T-helper 22 cell (primary cell): ENCODE results near the gene CLHC1.
"Not testable (repeated sequence)": the region's sequence is repeated elsewhere in the genome, so short reads cannot be mapped to it uniquely, and the experiment has no call there.

ENCODE experiments used
- DNase-seq: peaks from one replicate; pipeline ENCODE4 v3.0.0-alpha.2; 2020; ENCODE audit warnings: low read depth

The CLHC1 gene

DNA sequence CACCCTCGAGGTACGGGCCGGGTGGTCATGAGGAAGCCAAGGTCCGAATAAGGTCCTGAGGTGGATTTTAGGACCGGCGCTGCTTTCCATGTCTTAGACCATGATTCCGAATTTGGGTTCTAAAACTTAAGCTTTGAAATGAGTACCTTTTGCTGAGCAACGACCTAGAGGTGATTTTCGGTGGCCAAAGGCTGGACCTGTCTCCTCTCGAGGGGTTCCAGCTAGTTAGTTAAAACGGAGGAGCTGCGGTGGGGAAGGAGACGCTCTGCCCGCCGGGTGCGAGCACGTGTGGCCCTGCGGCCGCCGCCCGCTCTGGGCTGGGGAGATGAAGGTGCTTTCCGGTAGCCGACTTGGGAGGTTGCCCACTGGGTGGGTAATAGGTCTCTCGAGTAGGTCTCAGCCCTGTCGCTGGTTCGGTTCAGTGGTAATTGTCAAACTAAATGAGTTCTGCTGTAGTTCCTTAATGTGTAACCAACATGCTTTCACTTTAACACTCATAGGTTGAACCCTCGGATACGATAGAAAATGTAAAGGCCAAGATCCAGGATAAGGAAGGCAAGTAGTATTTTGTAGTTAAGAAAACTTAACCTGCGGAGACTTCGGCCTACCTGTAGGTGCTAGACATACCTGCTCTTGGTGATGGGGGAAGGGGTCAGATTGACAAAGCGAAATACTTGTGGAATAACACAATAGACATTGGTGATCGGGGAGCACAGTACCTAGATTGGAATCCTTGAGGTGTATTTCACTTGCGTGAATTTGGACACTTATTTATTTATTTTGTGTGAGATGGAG is 967 bp upstream of the CLHC1 start:
- DNase-seq, result peak; percentile 54

DNA sequence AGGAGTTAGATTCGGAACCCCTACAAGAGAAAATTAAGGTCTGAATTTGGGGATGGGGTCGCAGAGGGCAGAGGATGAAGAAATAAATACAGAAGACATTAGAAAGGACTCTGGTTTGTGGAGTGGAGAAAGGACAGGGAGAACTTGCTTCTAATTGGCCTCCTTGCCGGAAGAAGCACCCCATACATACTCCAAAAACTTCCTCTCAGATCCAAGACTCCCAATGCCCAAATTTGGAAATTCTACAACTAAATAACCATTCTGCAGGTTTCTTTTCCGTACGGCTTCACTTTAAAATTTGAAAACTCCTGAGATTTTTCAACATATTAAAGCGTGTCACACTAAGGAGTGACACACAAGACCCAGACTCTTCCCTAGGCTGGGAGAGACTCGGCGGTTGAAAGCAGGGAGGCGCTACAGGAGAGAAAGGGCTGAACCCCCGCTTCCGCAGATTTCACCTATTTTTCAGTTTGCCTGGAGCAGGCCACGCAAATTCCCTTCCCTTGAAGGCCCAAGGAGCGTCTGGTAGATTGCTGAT is 478 bp downstream of the CLHC1 start:
- DNase-seq, result no peak

DNA sequence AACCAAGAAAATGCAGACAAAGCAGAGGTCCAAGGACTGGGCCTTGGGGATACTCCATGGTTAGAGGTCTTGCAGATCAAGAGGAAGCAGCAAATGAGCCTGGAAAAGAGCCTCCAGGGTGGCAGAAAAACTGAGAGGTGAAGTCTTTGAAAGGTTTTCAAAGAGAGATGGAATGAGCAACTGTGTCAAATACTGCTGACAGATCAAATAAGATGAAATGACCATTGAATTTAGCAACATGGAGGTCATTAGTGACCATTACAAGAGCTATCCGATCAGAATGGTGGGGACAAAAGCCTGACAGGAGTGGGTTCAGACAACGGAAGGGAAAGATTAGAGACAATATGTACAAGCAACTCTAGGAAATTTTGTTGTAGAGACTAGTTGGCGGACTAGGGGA is 1.5 kb downstream of the CLHC1 start:
- DNase-seq, result no peak

DNA sequence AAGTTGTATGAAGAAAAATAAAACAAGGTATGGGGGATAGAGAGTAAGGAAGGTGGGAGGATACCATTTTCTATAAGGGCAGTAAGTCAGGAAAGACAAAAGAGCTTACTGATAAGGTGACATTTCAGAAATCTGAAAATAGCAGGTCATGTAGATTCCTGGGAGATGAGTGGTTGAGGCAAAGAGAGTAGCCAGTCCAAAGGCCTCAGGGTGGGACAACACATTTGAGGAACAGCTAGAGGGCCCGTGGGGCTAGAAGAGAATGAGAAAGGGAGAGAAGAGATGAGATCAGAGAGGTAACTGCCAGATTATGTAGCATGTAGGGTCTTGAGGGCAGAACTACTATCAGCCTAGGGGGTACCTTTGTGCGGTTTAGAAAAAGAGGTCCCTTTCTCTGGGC is 2.9 kb downstream of the CLHC1 start:
- no peak for DNase-seq

DNA sequence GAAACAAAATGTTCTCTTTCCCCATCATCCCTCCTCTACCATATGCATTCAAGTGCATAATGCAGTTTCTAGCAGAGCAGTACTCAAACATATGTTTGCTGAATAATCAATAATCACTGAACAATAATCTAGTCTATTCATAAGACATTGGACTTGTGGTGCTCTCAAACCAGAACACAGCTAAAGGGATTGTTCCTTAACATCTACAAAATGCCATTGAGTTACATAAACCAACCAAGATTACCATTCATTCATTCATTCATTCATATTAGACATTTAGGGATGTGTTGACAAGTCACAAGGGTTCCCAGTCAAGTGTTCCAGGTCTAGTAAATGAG is 3.9 kb downstream of the CLHC1 start:
- no peak for DNase-seq

DNA sequence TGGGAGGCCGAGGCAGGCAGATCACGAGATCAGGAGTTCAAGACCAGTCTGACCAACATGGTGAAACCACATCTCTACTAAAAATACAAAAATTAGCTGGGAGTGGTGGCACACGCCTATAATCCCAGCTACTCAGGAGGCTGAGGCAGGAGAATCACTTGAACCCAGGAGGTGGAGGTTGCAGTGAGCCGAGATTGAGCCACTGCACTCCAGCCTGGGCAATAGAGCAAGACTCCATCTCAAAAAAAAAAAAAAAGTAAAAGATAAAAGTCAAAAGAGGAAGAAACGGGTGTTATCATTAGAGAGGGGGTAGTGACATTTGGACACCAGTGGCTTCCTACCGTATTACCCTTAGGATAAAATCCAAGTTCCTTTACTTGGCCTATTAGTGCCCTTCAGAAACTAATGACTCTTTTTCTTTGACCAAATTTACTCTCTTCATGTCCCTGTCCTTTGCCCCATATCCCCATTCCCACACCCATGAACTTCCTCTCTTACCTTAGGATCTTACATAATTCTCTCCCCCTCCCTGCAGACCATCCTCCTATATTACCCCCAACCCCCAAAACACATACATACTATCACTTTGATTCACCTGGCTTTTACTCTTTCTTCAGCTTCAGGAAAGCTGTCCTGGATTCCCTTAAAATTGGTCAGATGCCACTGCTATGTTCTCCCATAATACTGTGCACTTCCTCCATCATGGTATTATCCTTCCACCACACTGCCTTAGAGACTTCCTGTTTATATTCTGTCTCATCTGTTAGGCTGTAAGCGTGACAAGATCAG is 4.5 kb downstream of the CLHC1 start:
- not testable (repeated sequence) for DNase-seq

DNA sequence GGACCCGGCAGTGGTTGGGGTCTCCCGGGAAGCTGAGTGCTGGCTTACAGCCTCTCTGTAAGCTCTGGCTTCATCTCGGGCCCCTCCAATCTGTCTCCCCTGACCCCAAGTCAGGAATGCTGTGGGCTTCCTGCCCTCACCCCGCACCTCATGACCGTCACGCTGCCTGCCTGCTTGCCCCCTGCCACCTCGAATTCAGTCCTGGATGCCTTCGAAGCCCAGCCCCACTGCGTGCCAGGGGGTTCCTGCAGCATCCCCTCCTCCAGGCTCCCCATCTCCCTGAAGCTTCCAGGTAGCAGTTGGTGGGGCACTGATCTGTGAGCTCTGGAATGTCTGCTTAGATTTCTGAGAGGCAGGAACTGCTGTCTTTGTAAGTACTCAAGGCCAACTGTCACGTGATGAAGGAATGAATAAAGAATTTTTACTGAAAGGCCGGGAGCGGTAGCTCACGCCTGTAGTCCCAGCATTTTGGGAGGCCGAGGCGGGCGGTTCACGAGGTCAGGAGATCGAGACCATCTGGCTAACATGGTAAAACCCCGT is 6.5 kb downstream of the CLHC1 start:
- no peak for DNase-seq

DNA sequence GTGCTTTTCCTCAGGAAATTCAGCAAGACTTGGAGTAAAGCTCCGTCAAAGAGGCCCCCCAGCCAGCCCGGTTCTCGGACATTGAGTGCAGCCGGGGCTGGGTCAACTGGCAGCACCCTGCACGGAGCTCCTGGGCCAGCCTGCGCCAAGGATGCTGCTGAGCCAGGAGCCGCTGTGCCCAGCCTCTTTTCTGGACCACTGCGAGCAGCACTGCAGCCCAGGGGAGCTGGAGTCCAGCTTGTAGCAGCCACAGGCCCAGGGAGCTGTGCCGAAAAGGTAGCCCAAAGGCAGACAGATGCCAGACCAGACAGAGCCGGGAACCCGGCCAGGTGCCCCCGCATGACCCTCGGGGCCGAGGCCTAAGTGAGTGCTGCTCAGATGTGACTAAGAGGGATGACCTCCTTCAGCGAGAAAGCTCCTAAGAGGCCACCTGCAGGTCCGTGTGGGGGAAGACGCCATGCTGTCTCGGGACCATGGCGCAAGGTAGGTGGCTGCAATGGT is 7.3 kb downstream of the CLHC1 start:
- DNase-seq, result no peak

DNA sequence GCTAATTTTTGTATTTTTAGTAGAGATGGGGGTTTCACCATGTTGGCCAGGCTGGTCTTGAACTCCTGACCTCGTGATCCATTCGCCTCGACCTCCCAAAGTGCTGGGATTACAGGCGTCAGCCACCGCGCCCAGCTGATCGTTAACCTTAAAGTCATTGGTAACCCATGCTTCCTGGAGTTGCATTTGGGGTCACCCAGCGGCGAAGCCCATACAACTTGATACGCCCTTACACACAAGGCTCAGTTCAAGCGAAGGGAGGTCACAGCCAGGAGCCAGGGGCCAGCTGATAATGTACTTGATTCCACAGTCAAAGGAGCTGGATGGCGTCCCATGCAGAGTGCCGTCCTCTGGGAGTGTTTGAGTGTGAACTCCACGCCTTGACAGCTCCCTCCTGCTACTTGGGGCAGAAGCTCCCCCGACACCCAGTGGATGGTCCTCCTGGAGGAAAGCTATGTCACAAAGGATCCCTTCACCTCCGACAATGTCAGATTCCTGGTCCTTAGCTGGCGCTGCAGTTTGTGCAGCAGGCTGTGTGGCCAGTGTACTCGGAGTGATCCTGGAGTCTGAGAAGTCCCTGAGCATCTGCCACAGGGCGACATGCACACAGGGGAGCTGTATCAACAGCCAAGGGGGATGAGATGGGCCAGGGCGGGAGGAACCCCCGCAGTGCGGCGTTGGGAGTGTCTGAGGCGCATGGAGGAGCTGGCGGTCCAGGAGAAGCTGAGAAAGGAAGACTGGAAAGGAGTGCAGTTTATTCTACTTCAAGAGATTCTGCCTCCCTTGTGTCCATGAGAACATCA is 7.9 kb downstream of the CLHC1 start:
- no peak for DNase-seq

DNA sequence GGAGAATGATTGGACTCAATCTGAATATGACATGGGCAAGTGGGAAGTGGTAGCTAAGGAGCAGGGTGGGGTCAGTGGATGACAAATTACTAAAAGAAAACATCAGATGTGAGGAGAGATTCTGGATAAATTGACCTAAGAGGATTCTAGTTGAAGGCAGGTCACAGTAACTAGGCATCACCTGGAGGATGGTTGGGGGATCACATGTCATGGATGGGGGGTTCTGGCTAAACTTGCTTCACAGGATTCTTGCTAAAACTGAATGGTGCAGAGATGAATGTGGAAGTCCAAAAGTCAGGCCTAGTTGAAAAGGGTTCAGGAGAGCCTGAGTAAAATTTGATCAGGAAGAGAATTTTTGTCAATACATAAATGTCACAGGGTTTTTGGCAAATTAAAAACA is 18.3 kb downstream of the CLHC1 start:
- DNase-seq, result no peak

DNA sequence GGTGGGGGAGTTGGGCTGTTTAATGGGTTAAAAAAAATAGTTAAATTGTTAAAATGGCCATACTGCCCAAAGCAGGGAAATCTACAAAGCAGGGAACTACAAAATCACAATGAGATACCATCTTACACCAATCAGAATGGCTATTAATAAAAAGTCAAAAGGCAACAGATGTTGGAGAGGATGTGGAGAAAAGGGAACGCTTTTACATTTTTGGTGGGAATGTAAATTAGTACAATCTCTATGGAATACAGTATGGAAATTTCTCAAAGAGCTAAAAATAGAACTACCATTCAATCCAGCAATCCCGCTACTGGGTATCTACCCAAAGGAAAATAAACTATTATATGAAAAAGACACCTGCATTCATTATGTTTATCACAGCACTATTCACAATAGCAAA is 27.1 kb downstream of the CLHC1 start:
- DNase-seq, result no peak

DNA sequence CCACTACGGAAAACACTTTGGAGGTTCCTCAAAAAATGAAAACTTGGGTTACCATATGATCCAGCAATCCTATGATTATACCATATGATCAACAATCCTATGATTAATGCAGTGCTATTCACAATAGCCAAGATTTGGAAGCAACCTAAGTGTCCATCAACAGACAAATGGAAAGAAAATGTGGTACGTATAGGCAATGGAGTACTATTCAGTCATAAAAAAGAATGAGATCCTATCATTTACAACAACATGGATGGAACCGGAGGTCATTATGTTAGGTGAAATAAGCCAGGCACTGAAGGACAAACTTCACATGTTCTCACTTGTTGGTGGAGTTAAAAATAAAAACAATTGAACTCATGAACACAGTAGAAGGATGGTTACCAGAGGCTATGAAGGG is 27.6 kb downstream of the CLHC1 start:
- no peak for DNase-seq

DNA sequence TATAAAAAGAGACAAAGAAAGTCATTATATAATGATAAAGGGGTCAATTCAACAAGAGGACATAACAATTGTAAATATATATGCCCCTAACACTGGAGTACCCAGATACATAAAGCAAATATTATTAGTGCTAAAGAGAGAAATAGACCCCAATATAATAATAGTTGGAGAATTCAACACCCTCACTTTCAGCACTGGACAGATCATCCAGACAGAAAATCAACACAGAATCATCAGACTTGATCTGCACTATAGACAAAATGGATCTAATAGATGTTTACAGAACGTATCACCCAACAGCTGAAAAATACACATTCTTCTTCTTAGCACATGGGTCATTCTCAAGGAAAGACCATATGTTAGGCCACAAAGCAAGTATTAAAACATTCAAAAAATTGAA is 31.7 kb downstream of the CLHC1 start:
- DNase-seq, result no peak

DNA sequence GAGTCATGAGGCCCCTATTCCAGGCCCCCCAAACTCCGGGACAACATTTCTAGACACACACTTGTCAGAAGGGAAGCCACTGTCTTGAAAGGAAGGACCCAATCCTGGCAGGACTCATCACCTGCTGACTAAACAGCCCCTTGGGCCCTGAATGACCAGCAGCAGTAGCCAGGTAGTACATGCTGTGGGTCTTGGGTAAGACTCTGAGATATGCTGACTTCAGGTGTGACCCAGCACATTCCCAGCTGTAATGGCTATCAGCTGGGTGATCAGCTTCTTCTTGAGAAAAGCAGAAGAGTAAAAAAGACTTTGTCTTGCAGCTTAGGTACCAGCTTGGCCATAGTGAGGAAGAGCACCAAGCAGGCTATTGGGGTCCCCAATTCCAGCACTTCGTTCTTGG is 35.6 kb downstream of the CLHC1 start:
- DNase-seq, result no peak

DNA sequence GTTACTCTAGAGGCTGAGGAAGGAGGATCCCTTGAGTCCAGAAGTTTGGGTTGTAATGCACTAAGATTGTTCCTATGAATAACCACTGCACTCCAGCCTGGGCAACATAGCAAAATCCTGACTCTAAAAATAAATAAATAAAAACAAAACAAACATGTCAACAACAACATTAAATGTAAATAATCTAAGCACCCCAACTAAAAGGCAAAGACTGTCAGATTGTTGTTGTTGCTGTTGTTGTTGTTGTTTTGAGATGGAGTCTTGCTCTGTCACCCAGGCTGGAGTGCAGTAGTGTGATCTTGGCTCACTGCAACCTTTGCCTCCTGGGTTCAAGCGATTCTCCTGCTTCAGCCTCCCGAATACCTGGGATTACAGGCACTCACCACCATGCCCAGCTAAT is 40.2 kb downstream of the CLHC1 start:
- not testable (repeated sequence) for DNase-seq

DNA sequence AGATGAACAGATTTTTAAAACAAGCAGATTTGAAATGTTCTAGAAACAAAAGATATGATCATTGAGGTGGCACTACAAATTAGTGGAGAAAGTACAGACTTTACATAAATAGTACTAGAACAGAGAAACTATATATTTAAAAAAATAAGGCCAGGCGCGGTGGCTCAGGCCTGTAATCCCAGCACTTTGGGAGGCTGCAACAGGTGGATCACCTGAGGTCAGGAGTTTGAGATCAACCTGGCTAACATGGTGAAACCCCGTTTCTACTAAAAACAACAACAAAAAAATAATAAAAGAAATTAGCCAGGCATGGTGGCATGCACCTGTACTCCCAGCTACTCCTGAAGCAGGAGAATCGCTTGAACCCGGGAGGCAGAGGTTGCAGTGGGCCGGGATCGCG is 45.3 kb downstream of the CLHC1 start:
- not testable (repeated sequence) for DNase-seq

DNA sequence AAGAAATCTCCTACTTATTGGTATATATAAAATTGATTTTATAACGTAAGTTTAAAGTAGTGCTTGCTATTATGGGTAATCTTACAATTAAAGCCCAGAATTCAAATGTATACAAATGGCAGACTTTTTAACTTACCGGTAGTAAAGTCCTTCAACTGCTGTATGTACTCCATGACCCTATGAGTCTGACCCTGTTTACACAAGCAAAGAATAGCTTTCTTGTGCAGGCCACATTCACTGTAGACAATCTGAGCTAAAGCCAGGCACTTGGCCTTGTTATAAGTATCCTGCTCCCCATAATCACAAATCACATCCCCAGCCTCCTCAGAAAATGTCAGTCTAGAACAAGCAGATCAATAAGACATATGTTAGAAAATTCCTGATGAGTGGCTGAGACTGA is 51.7 kb downstream of the CLHC1 start:
- DNase-seq, result no peak

DNA sequence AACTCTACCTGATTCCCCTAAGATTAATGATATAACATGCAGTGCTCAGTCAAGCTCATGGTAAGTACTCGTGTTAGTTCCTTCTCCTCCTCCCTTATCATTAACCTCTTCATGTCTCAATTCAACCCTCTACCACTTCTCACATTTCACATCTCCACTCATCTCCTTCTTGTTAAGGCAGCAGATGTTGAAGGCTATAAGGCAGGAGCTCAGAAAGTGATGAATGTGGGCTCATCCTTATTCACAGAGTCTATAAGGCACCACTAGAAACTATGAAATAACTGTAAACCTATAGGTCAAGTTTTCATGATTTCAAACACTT is 56.0 kb downstream of the CLHC1 start:
- no peak for DNase-seq

DNA sequence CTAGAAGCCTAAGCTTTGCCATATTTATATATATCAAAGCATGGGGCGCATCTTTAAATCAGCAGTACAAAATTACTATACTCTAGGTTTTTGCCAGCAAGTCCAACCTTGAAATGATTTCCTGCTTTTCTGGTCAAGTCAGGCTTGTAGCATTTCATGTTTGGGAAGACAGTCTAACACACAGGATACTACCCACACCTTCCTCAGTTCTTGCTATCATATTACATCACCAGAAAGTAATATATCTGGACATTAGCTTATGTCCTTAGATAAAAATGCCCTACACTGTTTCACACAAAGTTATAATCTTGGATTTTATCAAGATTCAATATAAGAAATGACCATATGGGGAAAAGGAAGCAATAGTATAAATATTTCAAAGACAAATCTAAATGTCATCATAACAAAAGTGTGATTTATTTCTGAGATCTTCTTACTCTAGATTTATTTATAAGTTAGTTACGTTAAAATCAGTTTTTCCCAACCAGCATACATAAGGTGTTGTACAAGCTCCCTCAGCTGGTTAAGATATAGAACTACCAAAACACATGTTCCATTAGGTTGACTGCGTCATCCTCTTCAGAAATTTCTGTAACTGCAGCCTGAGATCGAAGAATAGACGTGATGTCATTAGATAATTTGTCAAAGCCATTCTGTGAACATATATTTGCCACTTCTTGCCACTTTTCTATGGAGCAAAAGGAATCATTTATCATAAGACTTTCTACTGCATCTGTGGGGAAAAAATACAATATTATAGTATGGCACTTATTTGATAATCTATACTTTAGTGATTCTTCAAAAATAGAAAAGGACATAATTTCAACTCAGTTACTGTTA is 56.6 kb downstream of the CLHC1 start:
- no peak for DNase-seq

DNA sequence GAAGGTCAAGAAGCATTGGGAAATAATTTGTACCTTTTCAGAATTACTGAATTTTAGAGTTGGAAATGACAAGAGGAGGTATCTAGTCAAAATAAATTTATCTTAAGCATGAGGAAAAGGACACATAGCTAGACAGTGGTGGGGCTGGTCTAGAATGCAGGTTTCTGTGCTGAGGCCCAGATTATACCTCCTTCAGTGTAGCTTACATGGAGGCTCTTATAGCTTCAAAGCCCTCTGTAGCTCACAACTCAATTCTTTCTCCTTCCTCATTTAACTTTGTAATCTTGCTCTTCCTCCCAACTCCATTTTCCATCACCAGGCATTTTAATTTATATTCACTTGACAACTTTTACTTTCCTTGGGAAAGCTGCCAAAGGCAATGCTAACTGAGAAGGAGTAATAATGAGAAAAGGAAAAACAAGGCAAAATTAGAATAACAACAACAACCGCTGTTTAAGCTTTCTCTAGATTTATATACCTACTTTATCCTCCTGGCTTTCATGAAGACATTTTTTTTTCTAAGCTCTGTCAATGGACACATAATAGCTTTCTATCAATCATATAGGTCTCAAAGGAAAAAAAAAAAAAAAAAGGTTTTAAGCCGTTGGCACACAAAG is 58.5 kb downstream of the CLHC1 start:
- DNase-seq, result no peak

DNA sequence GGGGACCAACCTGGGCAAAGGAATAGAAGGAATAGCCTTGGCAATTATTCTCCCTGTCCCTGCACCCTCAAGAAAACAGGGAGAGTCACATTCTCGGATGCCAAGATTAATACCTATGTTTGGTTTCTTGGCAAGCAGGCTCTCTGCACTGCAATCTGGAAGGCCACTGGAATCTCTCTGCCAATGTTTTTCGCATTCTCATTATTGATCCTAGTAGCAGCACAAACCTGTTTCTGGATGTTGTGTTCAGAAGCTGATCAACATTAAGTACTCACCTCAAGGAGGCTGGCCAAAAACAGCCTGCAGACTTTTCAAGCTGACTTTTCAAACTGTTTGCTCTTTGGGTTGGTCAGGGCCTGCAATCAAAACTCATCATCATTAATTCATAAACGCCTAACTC is 62.2 kb downstream of the CLHC1 start:
- DNase-seq, result no peak
